HG03439 (cell line): ENCODE results near the gene GIMAP6.
"Not testable (repeated sequence)": the region's sequence is repeated elsewhere in the genome, so short reads cannot be mapped to it uniquely, and the experiment has no call there.

Experiments
- ATAC-seq: cut with Tn5 transposase; IDR thresholded peaks from one replicate; pipeline ENCODE4 v1.9.1; 2021; ENCODE audit warnings: mild to moderate bottlenecking, moderate library complexity; ENCODE audit not compliant: unreplicated experiment

GIMAP6 gene

DNA sequence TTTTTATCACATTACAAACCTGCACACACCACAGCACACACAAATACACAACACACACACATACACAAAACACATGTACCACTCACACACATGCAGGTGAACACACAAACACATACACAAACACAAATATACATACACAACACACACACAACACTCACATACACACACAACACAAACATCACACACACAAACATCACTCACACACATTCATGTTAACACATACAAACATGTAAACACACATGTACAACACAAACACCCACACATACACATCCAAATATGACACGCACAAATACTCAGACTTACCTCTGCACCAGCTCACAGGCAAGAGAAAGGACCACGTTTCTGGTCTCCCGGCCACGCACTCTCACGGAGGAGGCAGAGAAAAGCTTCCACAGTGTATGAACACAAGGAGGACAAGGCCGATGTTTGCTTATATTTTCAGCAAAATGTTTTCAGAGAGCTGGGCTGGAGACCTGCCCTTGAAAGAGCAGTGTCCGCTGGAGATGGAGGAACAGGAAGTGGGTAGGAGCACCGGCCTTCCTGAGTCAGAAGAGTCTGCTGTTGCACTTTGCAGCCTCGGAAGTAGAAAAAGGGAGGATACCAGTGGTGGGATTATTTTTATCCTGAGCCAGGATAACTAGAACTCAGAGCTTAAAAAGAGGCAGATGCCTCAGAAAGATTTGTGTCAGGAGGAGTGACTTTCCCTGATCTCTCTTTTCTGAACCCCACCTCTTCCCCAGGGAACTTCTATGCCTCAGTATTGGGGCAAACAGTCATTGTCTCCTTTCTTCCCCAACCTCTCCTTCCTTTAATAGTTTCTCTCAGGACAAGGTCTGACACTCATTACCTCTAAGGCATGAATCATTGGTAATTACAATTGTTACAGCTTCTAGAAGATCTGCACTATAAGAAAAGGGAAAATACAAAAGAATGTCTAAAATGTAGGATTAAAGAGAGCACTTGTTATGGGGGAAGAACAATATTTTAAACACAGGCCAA is at the start of gene GIMAP6:
TSS of gene GIMAP6 (minus strand) at position 520 of the 999 bp plus-strand sequence. CDS start 2,243 bp downstream, outside the sequence.
- ATAC-seq, result no peak

GRCh38 chr7:150680364-150680763 is 48.2 kb upstream of the GIMAP6 start:
- ATAC-seq, result not testable (repeated sequence)

DNA sequence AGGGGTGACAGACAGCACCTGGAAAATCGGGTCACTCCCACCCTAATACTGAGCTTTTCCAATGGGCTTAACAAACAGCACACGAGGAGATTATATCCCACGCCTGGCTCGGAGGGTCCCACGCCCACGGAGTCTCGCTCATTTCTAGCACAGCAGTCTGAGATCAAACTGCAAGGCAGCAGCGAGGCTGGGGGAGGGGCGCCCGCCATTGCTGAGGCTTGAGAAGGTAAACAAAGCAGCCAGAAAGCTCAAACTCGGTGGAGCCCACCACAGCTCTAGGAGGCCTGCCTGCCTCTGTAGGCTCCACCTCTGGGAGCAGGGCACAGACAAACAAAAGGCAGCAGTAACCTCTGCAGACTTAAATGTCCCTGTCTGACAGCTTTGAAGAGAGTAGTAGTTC is 46.4 kb upstream of the GIMAP6 start:
- ATAC-seq, result not testable (repeated sequence)

- ATAC-seq, result not testable (repeated sequence)
Observed at GRCh38 chr7:150676854-150677253, 44.7 kb upstream of the GIMAP6 start.

GRCh38 chr7:150676276-150676675 is 44.1 kb upstream of the GIMAP6 start:
- not testable (repeated sequence) for ATAC-seq

DNA sequence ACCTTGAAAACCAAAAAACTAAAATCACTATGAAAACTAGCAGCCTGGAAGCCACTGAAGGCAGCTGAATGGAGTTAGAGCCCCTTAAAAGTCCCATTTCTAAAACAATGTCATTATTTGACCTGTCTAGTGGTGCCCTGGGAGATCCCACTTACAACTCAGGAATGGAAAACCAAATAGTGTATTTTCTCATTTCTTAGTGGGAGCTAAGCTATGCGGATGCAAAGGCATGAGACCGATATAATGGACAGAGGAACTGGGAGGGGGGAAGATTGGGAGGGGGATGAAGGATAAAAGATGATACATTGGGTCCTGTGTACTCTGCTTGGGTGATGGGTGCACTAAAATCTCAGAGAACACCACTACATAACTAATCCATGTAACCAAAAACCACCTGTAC is 43.5 kb upstream of the GIMAP6 start:
- no peak for ATAC-seq

DNA sequence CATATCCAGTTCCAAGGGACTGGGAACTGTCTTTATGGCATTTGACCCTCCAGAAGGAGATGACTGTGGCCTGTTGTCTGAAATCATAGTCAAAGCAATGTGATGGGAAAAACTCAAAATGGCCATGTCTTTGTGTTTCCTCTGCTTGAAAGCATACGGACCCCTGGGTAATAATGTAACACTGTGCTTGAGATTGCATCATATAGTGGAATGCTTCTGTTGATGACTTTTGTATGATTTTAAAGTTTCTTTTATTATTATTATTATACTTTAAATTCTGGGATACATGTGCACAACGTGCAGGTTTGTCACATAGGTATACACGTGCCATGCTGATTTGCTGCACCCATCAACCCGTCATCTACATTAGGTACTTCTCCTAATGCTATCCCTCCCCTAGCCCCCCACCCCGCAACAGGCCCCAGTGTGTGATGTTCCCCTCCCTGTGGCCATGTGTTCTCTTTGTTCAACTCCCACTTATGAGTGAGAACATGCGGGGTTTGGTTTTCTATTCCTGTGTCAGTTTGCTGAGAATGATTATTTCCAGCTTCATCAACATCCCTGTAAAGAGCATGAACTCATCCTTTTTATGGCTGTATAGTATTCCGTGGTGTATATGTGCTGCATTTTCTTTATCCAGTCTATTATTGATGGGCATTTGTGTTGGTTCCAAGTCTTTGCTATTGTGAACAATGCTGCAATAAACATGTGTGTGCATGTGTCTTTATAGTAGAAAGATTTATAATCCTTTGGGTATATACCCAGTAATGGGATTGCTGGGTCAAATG is 39.8 kb upstream of the GIMAP6 start:
- ATAC-seq, result not testable (repeated sequence)

DNA sequence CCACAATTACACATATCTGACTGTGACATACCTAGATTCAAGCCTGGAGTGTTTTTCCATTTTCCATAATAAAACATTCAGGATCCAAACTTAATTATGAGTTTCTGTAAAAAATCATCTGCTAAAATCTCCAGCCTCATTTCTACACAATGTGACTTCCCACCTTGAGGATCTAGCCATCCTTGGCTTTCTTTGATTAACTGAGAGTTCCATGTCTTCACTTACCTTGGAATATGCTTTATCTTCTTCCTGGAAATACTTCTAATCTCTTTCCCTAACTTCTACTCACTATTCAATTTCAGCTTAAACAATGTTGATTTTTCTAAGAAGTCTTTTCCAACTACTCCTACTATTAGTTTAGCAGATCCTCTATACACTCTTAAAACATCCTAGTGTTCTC is 36.8 kb upstream of the GIMAP6 start:
- ATAC-seq, result no peak

DNA sequence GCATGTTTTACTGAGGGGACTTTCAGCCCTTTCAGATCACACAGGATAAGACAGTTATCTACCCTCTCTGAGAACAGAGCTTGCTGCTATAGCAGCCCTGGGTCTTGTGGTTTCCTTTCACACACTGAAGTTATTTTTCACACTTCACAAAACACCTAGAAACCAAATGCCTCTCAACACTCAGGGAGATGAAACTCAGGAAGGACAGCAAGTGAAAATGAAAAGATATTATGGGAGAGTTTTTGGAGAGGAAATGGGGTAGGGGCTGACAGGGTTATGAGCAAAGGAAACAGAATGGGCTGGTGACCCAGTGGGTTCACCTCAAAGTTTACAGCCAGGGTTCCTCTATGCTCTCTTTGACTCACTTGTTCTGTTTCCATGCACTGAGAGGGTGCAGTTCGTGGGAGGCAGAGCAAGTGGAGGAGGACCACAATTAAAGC is 36.3 kb upstream of the GIMAP6 start:
- ATAC-seq, result peak; percentile 60

DNA sequence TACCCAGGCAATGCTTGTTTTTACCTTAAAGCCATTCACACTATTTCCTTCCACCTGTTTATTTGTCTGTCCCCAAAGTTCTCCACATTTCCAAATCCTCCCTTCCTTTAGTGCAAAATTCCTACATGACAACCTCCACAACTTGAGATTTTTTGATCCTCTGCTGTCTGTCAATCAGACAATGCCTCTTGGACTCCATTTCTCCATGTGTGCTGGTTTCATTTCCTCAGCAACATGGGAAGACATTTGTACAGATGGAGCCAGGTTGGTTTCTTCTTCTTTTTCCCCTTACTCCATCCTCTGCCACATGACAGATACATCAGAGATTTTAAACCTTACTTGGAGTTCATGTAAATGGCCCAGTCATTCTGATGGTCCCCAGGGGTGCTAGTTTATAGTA is 34.2 kb upstream of the GIMAP6 start:
- ATAC-seq, result no peak

GRCh38 chr7:150665896-150666295 is 33.7 kb upstream of the GIMAP6 start:
- no peak for ATAC-seq

DNA sequence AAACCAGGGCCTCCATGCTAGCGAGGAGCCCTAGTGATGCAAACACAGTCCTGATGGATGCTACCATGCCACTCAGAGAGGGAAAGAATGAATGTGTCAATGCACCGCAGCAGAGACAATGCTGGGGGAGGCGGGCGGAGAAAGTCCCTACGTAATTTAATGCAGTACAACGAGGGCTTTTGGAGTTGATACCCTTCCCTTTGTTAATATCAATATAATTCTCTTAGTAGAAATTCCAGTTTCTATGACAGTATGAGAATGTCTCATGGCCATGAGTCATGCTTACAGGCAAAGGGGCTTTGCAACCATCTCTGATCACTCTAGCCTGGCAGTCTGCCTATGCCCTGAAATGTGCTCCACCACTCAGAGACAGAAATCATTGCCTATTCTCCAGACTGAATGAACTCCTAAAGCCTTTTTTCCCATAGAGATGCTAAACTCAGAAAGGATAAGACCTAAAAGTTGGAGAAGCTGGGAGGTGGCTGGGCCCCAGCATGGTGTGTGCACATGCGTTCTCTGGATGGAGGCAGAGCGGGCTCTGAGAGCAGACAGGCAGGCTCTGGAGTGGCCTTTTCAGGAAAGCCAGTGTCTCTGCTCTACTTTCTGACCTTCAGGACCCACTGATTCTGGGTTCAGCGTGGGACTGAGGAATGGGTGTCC is 33.0 kb upstream of the GIMAP6 start:
- no peak for ATAC-seq

DNA sequence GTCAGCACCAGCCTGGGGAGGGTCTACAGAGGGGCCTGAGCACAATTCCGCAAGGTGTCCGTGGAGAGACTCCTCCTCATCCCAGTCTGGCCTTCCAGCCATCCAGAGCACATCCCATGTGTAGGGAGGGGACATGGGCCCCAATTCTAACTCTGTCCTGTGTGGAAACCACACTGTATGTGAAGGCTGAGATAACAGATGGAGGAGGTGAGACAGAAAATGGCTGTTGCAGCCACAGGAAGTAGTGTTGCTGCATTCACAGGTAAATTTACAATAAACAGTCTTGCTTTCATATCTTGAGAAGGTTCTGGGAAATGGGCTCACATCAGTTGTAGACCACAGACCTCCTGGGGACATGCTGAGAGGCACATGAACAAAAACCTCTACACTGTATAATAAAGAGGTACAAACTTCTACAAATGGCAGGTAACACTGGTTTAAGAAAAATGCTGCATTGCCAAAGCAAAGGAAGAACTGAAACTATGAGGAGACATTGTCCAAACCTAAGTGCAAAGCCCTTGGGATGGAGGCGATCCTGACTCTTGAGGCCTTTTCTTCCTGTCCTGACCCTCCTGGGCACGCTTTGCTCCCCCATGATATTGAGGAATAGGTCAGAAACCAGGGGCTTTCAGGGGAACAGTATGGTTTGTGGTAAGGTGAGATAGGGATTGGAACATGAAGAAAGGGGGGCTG is 31.8 kb upstream of the GIMAP6 start:
- ATAC-seq, result no peak

DNA sequence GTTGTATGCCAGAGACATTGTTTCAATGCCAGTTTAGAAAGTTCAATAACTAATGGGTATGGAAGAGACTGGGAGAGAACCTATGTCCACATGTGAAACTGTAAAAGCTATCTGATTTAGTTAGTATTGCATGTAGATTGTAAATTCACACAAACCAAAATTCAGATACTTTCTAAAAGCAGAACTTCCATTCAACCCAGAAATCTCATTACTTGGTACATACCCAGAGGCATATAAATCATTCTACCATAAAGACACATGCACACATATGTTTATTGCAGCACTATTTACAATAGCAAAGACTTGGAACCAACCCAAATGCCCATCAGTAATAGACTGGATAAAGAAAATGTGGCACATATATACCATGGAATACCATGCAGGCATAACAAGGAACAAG is 30.6 kb upstream of the GIMAP6 start:
- not testable (repeated sequence) for ATAC-seq

GRCh38 chr7:150660939-150661613 is 28.9 kb upstream of the GIMAP6 start:
- no peak for ATAC-seq

DNA sequence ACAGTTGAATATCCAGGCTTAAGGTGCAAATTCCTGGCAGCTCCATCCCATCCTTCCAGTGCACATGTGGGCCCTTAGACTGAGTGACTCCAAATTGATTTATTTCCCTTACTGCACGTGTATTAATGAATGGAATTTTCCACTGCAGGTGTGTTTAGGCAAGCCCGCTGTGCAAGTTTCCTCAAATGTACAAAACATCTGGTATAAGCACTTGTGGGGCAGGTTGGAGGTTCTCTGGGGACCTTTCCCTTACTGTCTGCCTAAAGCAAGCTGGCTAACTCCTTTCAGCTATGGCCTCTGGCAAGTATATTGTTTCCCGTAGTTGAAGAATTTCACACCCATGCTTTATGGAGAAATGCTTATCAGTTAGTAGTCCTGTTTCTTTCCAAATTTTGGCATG is 25.3 kb upstream of the GIMAP6 start:
- ATAC-seq, result no peak

DNA sequence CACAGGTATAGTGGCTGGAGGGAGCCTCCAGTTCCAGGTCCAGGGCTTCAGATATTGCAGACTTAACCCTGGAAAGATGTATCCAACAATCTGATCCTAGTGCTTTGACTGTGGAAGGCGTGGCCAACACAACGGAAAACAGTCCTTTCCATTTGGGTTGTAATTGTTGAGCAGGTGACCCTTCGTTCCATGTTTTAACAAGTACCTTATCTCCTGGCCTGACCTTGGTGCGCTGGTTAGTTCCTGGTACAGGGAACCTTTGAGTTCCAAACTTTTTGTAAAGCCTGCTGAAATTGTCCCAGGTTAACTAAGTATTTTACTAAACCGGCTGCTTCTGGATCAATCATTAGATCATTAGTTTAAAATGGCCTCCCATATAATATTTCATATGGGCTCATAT is 23.9 kb upstream of the GIMAP6 start:
- ATAC-seq, result no peak

- ATAC-seq, result no peak
Observed at GRCh38 chr7:150654692-150655091, 22.5 kb upstream of the GIMAP6 start.

GRCh38 chr7:150649080-150649385 is 16.8 kb upstream of the GIMAP6 start:
- no peak for ATAC-seq
